K562 (cell line): ENCODE measurements around the gene MRPL10. TPM values are rescaled to one million over a fixed set of nuclear protein-coding genes. Genes with fewer than 3 reads are reported as not detected.
A peak's percentile ranks its signal among the peaks of the same experiment; 100 is the strongest.

Experiments used
- AFF4 ChIP-seq: sonication (generic); formaldehyde crosslinking; IDR thresholded peaks from 2 replicates; pipeline ENCODE4 v1.8.0; 2023; ENCODE audit warnings: mild to moderate bottlenecking, missing genetic modification reagents
- BACH1 ChIP-seq: fragments of 200-800 bp; sonication (Bioruptor generic); IDR thresholded peaks from 2 replicates; pipeline ENCODE4 v1.6.1; 2016; ENCODE audit warnings: missing genetic modification characterization, missing compliant biosample characterization
- CEBPB ChIP-seq: fragments of 450-650 bp; IDR thresholded peaks from 2 replicates; pipeline ENCODE4 v1.6.1; 2016; ENCODE audit warnings: missing genetic modification characterization, missing compliant biosample characterization
- CXXC5 ChIP-seq: fragments of 250-450 bp; sonication (Bioruptor Pico); IDR thresholded peaks from 2 replicates; pipeline ENCODE4 v1.8.0; 2022; ENCODE audit warnings: inconsistent platforms, mild to moderate bottlenecking, moderate library complexity
- FIP1L1 ChIP-seq: fragments of 200-400 bp; formaldehyde crosslinking; IDR thresholded peaks from 2 replicates; pipeline ENCODE4 v1.6.1; 2018; ENCODE audit warnings: mild to moderate bottlenecking, low read depth, low read length; ENCODE audit not compliant: poor library complexity, severe bottlenecking
- FOXK1 ChIP-seq: sonication (generic); formaldehyde crosslinking; IDR thresholded peaks from 2 replicates; pipeline ENCODE4 v1.8.0; 2022; ENCODE audit warnings: missing genetic modification reagents, mild to moderate bottlenecking, borderline replicate concordance
- KDM4B ChIP-seq, 2 experiments: fragments of 450-650 bp in 1 of 2; sonication (generic) in 1 of 2; IDR thresholded peaks; 2 replicates each; pipeline ENCODE4 v1.6.1; 2016 to 2017; ENCODE audit warnings: borderline replicate concordance in 2 of 2, antibody characterized with exemption in 1 of 2, low read depth in 1 of 2, mild to moderate bottlenecking in 1 of 2
- LARP7 ChIP-seq: fragments of 450-650 bp; IDR thresholded peaks from 2 replicates; pipeline ENCODE4 v1.6.1; 2016
- PHB ChIP-seq: fragments of 250-450 bp; sonication (Bioruptor Pico); IDR thresholded peaks from 2 replicates; pipeline ENCODE4 v1.5.0; 2021
- PHF8 ChIP-seq: fragments of 200-600 bp; sonication (generic); IDR thresholded peaks from 2 replicates; pipeline ENCODE4 v1.6.1; 2012; ENCODE audit warnings: mixed run types, mild to moderate bottlenecking, inconsistent platforms, low read length, moderate library complexity, borderline replicate concordance
- RBM17 ChIP-seq: fragments of 200-400 bp; formaldehyde crosslinking; IDR thresholded peaks from 2 replicates; pipeline ENCODE4 v1.6.1; 2017; ENCODE audit warnings: low read depth, mild to moderate bottlenecking, low read length, borderline replicate concordance
- RBM22 ChIP-seq: fragments of 200-400 bp; formaldehyde crosslinking; IDR thresholded peaks from 2 replicates; pipeline ENCODE4 v1.6.1; 2018; ENCODE audit warnings: low read length, low read depth; ENCODE audit not compliant: poor library complexity, severe bottlenecking
- SFPQ ChIP-seq: fragments of 200-400 bp; formaldehyde crosslinking; IDR thresholded peaks from 2 replicates; pipeline ENCODE4 v1.6.1; 2017; ENCODE audit warnings: mild to moderate bottlenecking, low read depth, low read length, moderate library complexity
- TEAD4 ChIP-seq, 2 experiments: sonication (generic) in 1 of 2; formaldehyde crosslinking in 1 of 2; IDR thresholded peaks; 2 replicates each; pipeline versions ENCODE4 v1.6.1 to v1.8.0; 2012 to 2022; ENCODE audit warnings: borderline replicate concordance in 1 of 2, inconsistent platforms in 1 of 2, low read length in 1 of 2, mild to moderate bottlenecking in 1 of 2, missing genetic modification reagents in 1 of 2
- TRIM28 ChIP-seq: fragments of 450-650 bp; IDR thresholded peaks from 2 replicates; pipeline ENCODE4 v1.6.1; 2017
- ZBTB17 ChIP-seq: fragments of 450-650 bp; formaldehyde crosslinking; IDR thresholded peaks from 2 replicates; pipeline ENCODE4 v1.4.0; 2020; ENCODE audit warnings: mild to moderate bottlenecking
- ZNF140 ChIP-seq: fragments of 250-450 bp; sonication (Bioruptor Pico); IDR thresholded peaks from 2 replicates; pipeline ENCODE4 v1.8.0; 2021; ENCODE audit warnings: moderate library complexity, mild to moderate bottlenecking, inconsistent platforms
- ZNF175 ChIP-seq: fragments of 200-800 bp; sonication (Bioruptor generic); IDR thresholded peaks from 2 replicates; pipeline ENCODE4 v1.6.1; 2016; ENCODE audit warnings: low read depth, mild to moderate bottlenecking, missing genetic modification characterization, missing compliant biosample characterization
- ZNF217 ChIP-seq: sonication (generic); formaldehyde crosslinking; IDR thresholded peaks from 2 replicates; pipeline ENCODE4 v1.8.0; 2022; ENCODE audit warnings: mild to moderate bottlenecking, missing genetic modification reagents
- ZNF280B ChIP-seq: fragments of 250-450 bp; sonication (Bioruptor Pico); IDR thresholded peaks from 2 replicates; pipeline ENCODE4 v1.5.1; 2021; ENCODE audit warnings: mild to moderate bottlenecking
- ZNF408 ChIP-seq: fragments of 250-450 bp; sonication (Bioruptor Pico); IDR thresholded peaks from 2 replicates; pipeline ENCODE4 v1.4.0; 2020; ENCODE audit warnings: low read depth, mild to moderate bottlenecking, moderate library complexity
- ZNF778 ChIP-seq: fragments of 450-650 bp; formaldehyde crosslinking; IDR thresholded peaks from 2 replicates; pipeline ENCODE4 v1.4.0; 2020; ENCODE audit warnings: mild to moderate bottlenecking, moderate library complexity
- polyA plus RNA-seq, 8 experiments: library from polyadenylated mRNA; depleted of rRNA in 4 of 8; stranded (reverse) in 5 of 8; unstranded in 3 of 8; fragments of >200 nt; fragmentation: Nextera tagmentation in 2 of 8; fragmentation: Illumina TruSeq in 1 of 8; extraction: Ambion mirVana in 2 of 8; extraction: Trizol in 1 of 8; gene quantifications; 2 replicates each; pipeline versions ENCODE4 v1.2.1 to v1.2.3, GENCODE V29; 2011 to 2014; ENCODE audit warnings: inconsistent platforms in 1 of 8, missing spikeins in 1 of 8
- total RNA-seq, 7 experiments: library from RNA; depleted of rRNA in 6 of 7; stranded (reverse); fragments of >200 nt in 6 of 7; fragmentation: Illumina TruSeq in 2 of 7; extraction: Trizol in 2 of 7; gene quantifications; 2 replicates each; pipeline versions ENCODE4 v1.2.1 to v1.2.3, GENCODE V29; 2011 to 2021; ENCODE audit warnings: low replicate concordance in 1 of 7

The MRPL10 gene
- total and polyA plus RNA-seq, 9 of the 15 experiments (the other 6 are each of a cell fraction or from before 2014, with no cell fraction given), result 27.8 to 105 (median 67.3) TPM

- peak; percentile 99 for TF ChIP-seq ZNF175 (CRISPR knock-in tag)
- no peak for TF ChIP-seq FOXK1
- TF ChIP-seq SFPQ, result no peak
- TF ChIP-seq TEAD4 (IDR thresholded peaks at IDR 0.05; ENCODE audit: low read length), result peak; percentile 99
- no peak for TF ChIP-seq TEAD4 (CRISPR knock-in tag; IDR thresholded peaks at IDR 0.05; ENCODE audit: borderline replicate concordance)
- peak; percentile 77 for TF ChIP-seq TRIM28
- TF ChIP-seq RBM22, result no peak
- TF ChIP-seq PHF8, result no peak
- no peak for TF ChIP-seq ZNF778 (CRISPR knock-in tag)
- TF ChIP-seq ZNF217 (CRISPR knock-in tag), result no peak
- TF ChIP-seq AFF4 (CRISPR knock-in tag), result 0 out of 2 replicates have a peak, but pooled peaks have one; percentile 44
- TF ChIP-seq ZNF280B, result no peak
- TF ChIP-seq KDM4B (IDR thresholded peaks at IDR 0.05; ENCODE audit: borderline replicate concordance in 2 of 2, low read depth in 1 of 2), result no peak
- TF ChIP-seq LARP7, result no peak
- TF ChIP-seq FIP1L1, result no peak
- TF ChIP-seq ZNF140 (CRISPR knock-in tag), result no peak
- peak; percentile 95 for TF ChIP-seq CXXC5 (CRISPR knock-in tag)
- peak; percentile 81; the same call in 1 of the 2 replicates for TF ChIP-seq BACH1 (tag)
- no peak for TF ChIP-seq ZNF408 (CRISPR knock-in tag)
- TF ChIP-seq RBM17, result no peak
- peak; percentile 92 for TF ChIP-seq ZBTB17 (CRISPR knock-in tag)
- TF ChIP-seq PHB, result no peak
- TF ChIP-seq CEBPB (tag), result no peak
Measured at GRCh38 chr17:47866941-47867340, 35.6 kb upstream of the MRPL10 start (continued).
